HG03159 (cell line): ENCODE data around the gene PLEKHG5.

Experiments used
- ATAC-seq: cut with Tn5 transposase; IDR thresholded peaks from one replicate; pipeline ENCODE4 v1.9.1; 2021; ENCODE audit warnings: mild to moderate bottlenecking, moderate library complexity; ENCODE audit not compliant: unreplicated experiment

The PLEKHG5 gene

GRCh38 chr1:6481820-6482219 lies 9.6 kb downstream of the PLEKHG5 start:
- no peak for ATAC-seq

- ATAC-seq, result no peak
Measured at GRCh38 chr1:6477039-6477820, 14.2 kb downstream of the PLEKHG5 start.

GRCh38 chr1:6476483-6476882 lies 15.0 kb downstream of the PLEKHG5 start:
- no peak for ATAC-seq

GRCh38 chr1:6475381-6476133 lies 15.9 kb downstream of the PLEKHG5 start:
- ATAC-seq, result peak; percentile 68

GRCh38 chr1:6474815-6475282 lies 16.6 kb downstream of the PLEKHG5 start:
- ATAC-seq, result no peak

DNA sequence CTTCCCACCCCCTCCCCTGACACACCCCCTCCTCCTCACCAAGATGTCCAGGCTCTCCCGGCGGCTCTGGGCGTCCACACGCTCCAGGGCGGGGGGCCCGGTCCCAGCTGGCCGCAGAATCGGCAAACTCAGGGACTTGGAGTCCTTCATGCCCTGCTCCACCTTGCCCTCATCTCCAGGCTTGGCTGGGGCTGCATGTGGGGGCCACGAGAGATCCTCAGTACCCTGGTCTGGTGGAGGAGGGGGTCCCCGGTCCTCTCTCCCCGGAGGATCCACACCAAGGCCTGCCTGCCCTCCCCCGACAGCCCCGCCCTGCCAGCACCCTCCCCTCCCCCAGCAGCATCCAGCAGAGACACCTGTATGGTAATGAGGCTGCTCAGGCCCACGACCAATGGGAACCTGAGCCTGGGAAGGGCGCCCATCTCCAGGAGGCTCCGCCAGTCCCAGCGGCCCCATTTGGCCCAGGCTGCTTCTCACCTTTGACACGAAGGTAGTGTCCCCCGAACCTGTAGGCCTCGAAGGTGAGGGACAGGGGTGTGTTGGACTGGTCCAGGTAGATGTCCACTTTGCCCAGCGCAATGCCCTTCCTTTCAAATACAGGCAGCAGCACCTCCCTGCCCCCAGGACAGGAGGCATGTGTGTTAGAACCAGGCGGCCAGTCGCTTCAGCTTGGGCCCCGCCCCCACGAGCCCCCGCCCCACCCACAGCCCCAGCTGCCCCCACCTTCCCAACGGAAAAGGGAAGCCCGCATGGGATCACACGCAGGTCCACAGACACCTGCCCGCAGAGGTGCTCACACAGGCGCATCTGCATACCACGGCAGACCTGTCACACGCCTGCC lies 17.3 kb downstream of the PLEKHG5 start:
- ATAC-seq, result no peak

DNA sequence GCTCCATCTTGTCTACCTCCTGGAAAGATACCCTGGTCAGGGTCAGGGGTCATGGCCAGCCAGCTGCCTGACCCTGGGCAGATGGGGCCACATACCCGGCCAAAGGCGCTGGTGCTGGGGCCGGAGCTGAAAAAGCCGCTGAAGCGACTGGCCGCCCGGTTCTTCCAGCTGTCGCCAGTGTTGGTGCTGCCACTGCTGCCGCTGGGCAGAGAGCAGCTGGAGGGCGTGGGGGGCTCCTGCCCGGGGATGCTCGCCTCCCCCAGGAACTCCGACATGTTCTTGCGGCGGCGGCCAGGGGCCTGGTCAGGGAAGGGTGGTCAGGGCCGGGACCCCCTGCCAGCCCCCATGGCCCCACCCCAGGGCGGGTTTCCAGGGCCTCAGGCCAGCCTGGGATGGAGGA lies 18.3 kb downstream of the PLEKHG5 start:
- ATAC-seq, result no peak

DNA sequence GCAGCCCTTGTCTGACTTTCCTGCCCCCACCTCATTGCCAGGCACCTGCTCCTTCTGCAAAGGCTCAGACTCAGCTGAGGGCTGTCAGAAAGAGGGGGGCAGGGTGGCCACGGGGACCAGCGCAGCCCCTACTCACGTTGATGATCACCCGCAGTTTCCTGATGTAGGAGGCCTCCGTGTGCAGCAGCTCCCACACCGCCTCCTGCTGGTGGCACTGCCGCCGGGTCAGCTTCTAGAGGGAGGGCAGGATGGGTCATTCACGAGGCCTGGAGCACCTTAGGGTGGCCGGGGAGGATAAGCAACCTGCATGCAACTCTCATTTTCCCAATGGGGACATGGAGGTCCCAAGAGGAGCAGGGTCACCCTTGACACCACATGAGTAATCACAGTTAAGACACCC lies 19.1 kb downstream of the PLEKHG5 start:
- no peak for ATAC-seq

- ATAC-seq, result no peak
Measured at GRCh38 chr1:6471970-6472368, 19.5 kb downstream of the PLEKHG5 start.

DNA sequence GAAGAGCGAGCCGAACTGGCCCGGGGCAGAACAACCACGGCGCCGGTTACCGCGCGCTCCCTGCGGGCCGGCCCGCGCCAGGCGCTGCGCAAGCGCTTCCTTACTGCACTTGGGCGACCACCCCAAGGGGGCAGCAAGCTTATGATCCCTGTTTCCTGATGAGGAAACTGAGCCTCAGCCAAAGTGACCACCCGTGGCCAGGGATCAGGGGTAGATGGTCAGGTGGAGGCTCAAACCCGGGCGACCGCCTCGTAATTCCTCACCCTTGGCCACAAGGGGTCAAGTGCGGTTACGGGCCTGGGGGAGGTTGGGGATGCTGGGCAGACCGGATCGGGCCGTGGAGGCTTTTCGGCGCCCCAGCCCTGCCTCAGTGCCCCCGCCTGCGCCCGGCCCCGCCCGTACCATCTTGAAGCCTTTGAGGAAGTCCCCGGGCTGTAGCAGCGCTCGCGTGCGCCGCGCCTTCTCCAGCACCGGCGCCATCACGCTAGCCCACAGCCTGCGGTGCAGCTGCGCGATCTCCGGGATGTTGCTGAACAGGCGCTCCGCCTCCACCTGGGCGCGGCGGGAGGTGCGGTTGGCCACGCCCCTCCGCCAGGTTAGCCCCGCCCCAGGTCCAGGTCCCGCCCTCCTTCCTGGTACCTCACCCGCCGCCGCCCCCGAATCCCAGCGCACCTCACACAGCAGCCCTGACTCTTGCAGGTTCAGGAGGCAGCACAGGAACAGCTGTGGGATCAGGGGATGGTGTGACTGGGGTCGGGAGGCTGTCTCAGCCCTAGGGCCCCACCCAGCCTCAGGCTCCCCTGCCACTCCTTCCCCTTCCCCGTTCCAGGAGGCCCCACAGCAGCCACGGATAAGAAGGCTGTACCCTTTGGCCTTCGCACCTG lies 20.1 kb downstream of the PLEKHG5 start:
- no peak for ATAC-seq

DNA sequence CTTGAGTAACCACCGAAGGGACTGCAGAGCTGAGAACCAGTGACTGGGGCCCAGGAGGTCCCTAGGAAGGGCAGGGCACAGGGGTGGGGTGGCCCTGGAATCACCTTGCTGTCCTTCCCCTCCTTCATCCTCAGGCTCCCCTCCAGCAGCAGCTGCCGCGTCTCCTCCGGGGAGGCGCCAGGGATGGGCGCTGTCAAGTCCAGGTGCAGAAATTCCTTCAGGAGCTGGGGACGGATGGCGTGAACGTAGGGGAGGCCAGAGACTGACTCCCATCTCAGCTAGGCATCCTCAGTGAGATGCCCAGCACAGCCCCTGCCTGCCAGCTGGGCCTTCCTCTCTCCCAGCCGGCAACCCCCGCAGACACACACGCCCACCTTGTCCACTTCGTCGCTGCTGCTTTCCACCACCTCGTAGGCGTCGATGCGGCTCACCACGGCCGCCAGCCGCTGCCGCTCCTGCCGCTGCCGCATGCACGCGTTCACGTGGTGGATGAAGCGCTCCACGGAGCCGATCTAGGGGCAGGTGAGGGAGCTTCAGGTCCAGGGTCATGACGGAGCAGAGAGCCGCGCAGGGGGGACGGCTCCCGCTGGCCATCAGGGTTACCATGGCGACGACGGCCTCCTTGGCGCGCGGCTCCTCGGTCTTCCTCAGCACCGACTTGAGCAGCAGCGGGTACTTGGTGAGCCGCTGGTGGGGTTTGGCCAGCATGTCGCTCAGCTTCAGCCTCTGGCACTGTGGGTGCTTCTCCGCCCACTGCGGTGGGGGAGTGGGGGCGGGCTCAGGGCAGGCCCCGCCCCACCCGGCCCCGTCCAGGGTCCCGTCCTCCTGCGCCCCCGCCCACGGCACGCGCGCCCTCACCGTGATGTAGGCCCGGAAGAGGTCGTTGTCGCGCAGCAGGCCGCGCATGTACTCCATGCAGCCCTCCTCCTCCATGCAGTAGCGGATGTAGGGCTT lies 21.1 kb downstream of the PLEKHG5 start:
- no peak for ATAC-seq

GRCh38 chr1:6468729-6469461 lies 22.6 kb downstream of the PLEKHG5 start:
- ATAC-seq, result no peak

- no peak for ATAC-seq
Measured at GRCh38 chr1:6467744-6468688, 23.5 kb downstream of the PLEKHG5 start.

- ATAC-seq, result no peak
Measured at GRCh38 chr1:6467224-6467623, 24.2 kb downstream of the PLEKHG5 start.

DNA sequence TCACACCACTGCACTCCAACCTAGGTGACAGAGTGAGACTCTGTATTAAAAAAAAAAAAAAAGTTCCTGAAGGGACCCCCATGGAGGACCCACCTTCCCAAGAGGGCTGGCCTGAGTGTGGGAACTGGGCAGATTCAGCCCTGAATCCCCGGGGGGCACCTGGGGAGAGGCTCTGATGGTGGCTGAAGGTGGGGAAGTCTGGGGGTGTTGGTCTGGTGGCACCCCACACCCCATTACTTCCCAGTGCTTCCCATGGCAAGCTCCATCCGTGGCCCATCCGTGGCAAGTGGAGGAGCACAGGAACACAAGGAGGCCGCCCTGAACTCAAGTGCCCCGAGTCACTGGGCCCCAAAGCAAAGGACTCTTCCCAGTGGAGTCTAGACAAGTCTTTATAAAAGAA lies 24.7 kb downstream of the PLEKHG5 start:
- ATAC-seq, result no peak

GRCh38 chr1:6466023-6466422 lies 25.4 kb downstream of the PLEKHG5 start, which contains the start of gene TNFRSF25:
TNFRSF25 (minus strand) TSS chr1:6466173; CDS start chr1:6466107, 66 bp downstream.
- no peak for ATAC-seq

DNA sequence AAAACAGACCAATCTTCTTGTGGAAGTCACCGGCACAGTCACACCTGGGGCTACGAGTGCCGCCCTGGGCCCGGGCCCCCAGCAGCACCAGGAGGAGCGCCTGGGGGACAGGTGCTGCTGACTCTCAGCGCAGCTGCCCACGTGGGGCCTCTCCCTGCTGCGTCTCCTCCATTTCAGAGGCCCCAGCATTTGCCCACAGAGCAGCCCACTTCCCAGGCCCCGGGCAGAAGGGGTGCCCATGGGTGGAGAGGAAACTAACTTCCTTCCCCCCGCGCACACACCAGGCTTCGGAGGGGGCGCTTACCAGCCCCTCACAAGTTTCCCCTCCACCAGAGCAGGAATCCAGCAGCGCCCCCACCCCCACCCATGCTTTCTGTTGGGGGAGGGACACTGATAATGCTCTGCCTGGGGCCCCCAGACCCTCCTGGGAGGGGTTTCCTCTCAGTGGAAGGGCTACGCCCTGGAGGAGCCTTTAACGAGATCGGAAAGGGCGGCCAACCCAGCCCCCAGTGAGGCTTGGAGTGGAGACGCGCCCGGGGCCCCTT lies 25.9 kb downstream of the PLEKHG5 start:
- no peak for ATAC-seq
